ENCODE data around the gene GALNT16. TPM values are rescaled to one million over a fixed set of nuclear protein-coding genes. Genes with fewer than 3 reads are reported as not detected.

The GALNT16 gene
- total and polyA plus RNA-seq, 2 donors from 2014 or later, result 13.1 to 15.2 TPM

DNA sequence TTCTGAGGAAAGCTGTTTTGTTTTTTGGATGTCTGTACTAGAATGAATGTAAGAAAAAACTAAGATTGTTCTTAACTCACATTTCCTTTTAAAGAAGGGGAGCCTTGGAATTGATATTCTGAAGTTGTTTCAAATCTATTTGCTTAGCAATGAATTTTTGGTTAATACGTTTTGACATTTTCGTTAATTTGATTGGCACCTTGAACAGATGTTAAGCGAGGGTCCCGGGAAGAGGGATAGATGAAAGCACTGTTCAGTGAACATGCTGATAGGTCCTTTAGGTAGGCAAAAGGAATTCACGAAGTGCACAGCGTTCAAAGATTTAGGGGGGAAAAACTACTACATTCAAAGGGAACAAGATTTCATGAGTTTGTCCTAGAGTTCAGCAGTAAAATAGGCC, 140.2 kb downstream of the GALNT16 start:
- DNase-seq, result no peak
- no peaks in the 10 kb centered on the region for H3K27me3 ChIP-seq (ENCODE audit: control insufficient read depth, insufficient read depth, low read length)
- TF ChIP-seq, protein P1, sequence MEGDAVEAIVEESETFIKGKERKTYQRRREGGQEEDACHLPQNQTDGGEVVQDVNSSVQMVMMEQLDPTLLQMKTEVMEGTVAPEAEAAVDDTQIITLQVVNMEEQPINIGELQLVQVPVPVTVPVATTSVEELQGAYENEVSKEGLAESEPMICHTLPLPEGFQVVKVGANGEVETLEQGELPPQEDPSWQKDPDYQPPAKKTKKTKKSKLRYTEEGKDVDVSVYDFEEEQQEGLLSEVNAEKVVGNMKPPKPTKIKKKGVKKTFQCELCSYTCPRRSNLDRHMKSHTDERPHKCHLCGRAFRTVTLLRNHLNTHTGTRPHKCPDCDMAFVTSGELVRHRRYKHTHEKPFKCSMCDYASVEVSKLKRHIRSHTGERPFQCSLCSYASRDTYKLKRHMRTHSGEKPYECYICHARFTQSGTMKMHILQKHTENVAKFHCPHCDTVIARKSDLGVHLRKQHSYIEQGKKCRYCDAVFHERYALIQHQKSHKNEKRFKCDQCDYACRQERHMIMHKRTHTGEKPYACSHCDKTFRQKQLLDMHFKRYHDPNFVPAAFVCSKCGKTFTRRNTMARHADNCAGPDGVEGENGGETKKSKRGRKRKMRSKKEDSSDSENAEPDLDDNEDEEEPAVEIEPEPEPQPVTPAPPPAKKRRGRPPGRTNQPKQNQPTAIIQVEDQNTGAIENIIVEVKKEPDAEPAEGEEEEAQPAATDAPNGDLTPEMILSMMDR (IDR thresholded peaks at IDR 0.05; ENCODE audit: borderline replicate concordance, extremely low read depth, insufficient read depth), result no peak
- no peaks in the 10 kb centered on the region for H3K9me3 ChIP-seq (ENCODE audit: control insufficient read depth in 2 of 3, insufficient read depth in 1 of 3, low read length in 3 of 3)
- intact Hi-C loops (cut with DNase I), result no loop called here
- no peak overlapping the region for H3K9ac ChIP-seq (ENCODE audit: low read length in 3 of 3)
- peaks cover 4 to 16% (median 8%) of the 10 kb centered on the region in 3 donors for H3K4me1 ChIP-seq (ENCODE audit: control insufficient read depth in 2 of 3, insufficient read depth in 2 of 3, low read depth in 1 of 3, low read length in 3 of 3)
- no peak for FAIRE-seq
- H3K36me3 ChIP-seq (ENCODE audit: control insufficient read depth in 2 of 3, insufficient read depth in 3 of 3, low read length in 3 of 3), result peaks cover 4 to 9% (median 7%) of the 10 kb centered on the region in 3 donors
- H3K27ac ChIP-seq (ENCODE audit: low read depth in 2 of 2, low read length in 2 of 2), result no peak overlapping the region
- H3K4me3 ChIP-seq (ENCODE audit: low read length in 3 of 3), result peak overlapping the region; percentile 37 to 92 (median 90)

DNA sequence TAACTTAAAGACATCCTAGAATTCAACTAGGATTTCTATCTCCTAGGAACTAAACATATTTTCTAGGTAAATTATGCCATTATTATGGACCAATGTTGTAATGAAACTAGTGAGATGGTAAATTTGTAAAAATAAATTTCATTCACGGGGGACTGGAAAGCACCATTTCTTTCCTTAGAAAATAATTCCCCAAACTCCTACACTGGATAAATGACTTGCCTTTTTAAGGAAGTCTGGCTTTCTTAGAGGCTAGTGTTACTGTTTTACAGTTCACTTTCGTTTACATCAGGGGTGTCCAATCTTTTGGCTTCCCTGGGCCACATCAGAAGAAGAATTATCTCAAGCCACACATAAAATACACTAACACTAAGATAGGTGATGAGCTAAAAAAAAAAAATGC, 141.9 kb downstream of the GALNT16 start:
- peaks cover 4 to 16% (median 8%) of the 10 kb centered on the region in 3 donors for H3K4me1 ChIP-seq (ENCODE audit: control insufficient read depth in 2 of 3, insufficient read depth in 2 of 3, low read depth in 1 of 3, low read length in 3 of 3)

DNA sequence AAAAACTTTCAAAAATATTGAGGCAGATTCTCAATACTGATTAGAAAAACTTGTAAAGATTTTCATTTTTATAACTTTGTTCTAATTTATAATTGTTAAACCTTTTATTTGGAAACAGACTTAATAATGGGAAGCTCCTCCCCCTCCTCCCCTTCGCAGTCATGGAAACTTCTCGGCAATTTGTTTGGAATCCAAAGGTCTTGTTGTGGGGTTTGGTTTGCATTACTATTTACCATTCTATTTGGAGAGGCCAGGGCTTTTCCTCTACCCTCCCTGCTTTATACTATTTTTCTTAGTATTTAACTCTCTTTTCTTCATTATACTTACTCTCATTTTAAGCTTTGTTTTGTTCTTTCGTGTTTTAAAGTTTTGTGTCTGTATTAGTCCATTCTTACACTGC, 144.5 kb downstream of the GALNT16 start:
- no peak for DNase-seq
- H3K4me1 ChIP-seq (ENCODE audit: control insufficient read depth in 2 of 3, insufficient read depth in 2 of 3, low read depth in 1 of 3, low read length in 3 of 3), result peaks cover 0 to 7% (median 6%) of the 10 kb centered on the region in 3 donors
- H3K27me3 ChIP-seq (ENCODE audit: control insufficient read depth, insufficient read depth, low read length), result no peaks in the 10 kb centered on the region
- H3K4me3 ChIP-seq (ENCODE audit: low read length in 3 of 3), result no peak overlapping the region
- no peak overlapping the region for H3K27ac ChIP-seq (ENCODE audit: low read depth in 2 of 2, low read length in 2 of 2)
- H3K36me3 ChIP-seq (ENCODE audit: control insufficient read depth in 2 of 3, insufficient read depth in 3 of 3, low read length in 3 of 3), result no peaks in the 10 kb centered on the region
- H3K9ac ChIP-seq (ENCODE audit: low read length in 3 of 3), result no peak overlapping the region
- no peaks in the 10 kb centered on the region for H3K9me3 ChIP-seq (ENCODE audit: control insufficient read depth in 2 of 3, insufficient read depth in 1 of 3, low read length in 3 of 3)
- no peak for FAIRE-seq
- intact Hi-C loops (cut with DNase I), result no loop called here
- TF ChIP-seq, protein P1 (IDR thresholded peaks at IDR 0.05; ENCODE audit: borderline replicate concordance, extremely low read depth, insufficient read depth), result no peak

More for the DNA sequence above, 141.9 kb downstream of the GALNT16 start:
- TF ChIP-seq, protein P1 (IDR thresholded peaks at IDR 0.05; ENCODE audit: borderline replicate concordance, extremely low read depth, insufficient read depth), result no peak
- Histone ChIP-seq H3K27me3 (ENCODE audit: control insufficient read depth, insufficient read depth, low read length) (no peaks in the 10 kb centered on the region), H3K9ac (ENCODE audit: low read length in 3 of 3) (no peak overlapping the region), H3K4me3 (ENCODE audit: low read length in 3 of 3) (peak overlapping the region in 1 of 3 donors; percentile 90), H3K9me3 (ENCODE audit: control insufficient read depth in 2 of 3, insufficient read depth in 1 of 3, low read length in 3 of 3) (no peaks in the 10 kb centered on the region), H3K36me3 (ENCODE audit: control insufficient read depth in 2 of 3, insufficient read depth in 3 of 3, low read length in 3 of 3) (no peaks in the 10 kb centered on the region), H3K27ac (ENCODE audit: low read depth in 2 of 2, low read length in 2 of 2) (no peak overlapping the region)
- DNase-seq (no peak), FAIRE-seq (no peak)
- intact Hi-C loops (cut with DNase I), result no loop called here

DNA sequence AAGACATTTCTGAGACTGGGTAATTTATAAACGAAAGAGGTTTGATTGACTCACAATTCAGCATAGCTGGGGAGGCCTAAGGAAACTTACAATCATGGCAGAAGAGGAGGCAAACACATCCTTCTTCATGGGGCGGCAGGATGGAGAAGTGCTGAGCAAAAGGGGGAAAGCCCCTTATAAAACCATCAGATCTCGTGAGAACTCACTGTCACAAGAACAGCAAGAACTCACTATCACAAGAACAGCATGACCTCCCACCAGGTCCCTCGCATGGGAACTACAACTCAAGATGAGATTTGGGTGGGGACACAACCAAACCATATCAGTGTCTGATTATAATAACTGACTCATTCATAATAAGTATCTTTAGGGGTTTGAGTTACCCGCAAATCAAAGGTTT, 144.9 kb downstream of the GALNT16 start:
- Histone ChIP-seq H3K27me3 (ENCODE audit: control insufficient read depth, insufficient read depth, low read length) (no peaks in the 10 kb centered on the region), H3K36me3 (ENCODE audit: control insufficient read depth in 2 of 3, insufficient read depth in 3 of 3, low read length in 3 of 3) (no peaks in the 10 kb centered on the region), H3K4me1 (ENCODE audit: control insufficient read depth in 2 of 3, insufficient read depth in 2 of 3, low read depth in 1 of 3, low read length in 3 of 3) (peaks cover 0 to 6% (median 3%) of the 10 kb centered on the region in 3 donors), H3K27ac (ENCODE audit: low read depth in 2 of 2, low read length in 2 of 2) (no peak overlapping the region), H3K4me3 (ENCODE audit: low read length in 3 of 3) (no peak overlapping the region), H3K9ac (ENCODE audit: low read length in 3 of 3) (no peak overlapping the region), H3K9me3 (ENCODE audit: control insufficient read depth in 2 of 3, insufficient read depth in 1 of 3, low read length in 3 of 3) (no peaks in the 10 kb centered on the region)
- TF ChIP-seq, protein P1 (IDR thresholded peaks at IDR 0.05; ENCODE audit: borderline replicate concordance, extremely low read depth, insufficient read depth), result no peak
- DNase-seq (no peak), FAIRE-seq (no peak)
- intact Hi-C loops (cut with DNase I), result no loop called here

Measured in kidney (tissue), 14 donors.